Measurements from ENCODE around the gene FKBP5. TPM values are rescaled to one million over a fixed set of nuclear protein-coding genes. Genes with fewer than 3 reads are reported as not detected.

Gene FKBP5
- total and polyA plus RNA-seq, 2 of the 4 experiments (the other 2 are of a cell fraction) = 6.8 to 7.0 TPM

DNA sequence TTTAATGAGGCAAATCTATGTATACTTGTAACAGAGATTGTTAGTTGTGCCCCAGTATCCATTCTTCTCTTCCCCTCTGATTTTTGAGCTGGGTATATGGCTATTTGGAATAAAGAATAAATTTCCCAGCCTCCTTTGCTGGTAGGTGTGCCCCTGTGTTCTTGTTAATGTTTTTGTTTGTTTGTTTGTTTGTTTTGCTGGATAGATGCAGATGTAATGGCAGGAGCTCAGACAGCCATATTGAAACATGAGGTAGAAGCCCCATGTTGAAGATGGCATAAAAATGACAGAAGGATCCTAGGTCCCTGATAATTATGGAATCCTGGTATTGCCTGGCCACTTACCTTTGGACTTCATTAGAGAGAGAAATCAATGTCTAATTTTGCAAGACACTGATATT is 19.9 kb upstream of the FKBP5 start:
- Histone ChIP-seq H4K8ac (ENCODE audit: low read depth in 2 of 2, low read length in 2 of 2) (no peak overlapping the region), H2BK5ac (ENCODE audit: low read depth, low read length, poor library complexity, severe bottlenecking) (no peak overlapping the region), H2AK5ac (ENCODE audit: low read depth, low read length) (no peak overlapping the region), H3K27ac (ENCODE audit: insufficient read depth, low read length) (no peak overlapping the region), H2BK20ac (ENCODE audit: low read depth, low read length) (no peak overlapping the region), H3K56ac (ENCODE audit: extremely low read depth, insufficient read depth, low read length) (no peak overlapping the region), H2BK15ac (ENCODE audit: low read depth, low read length) (no peak overlapping the region), H2AFZ (replicated peaks; ENCODE audit: low read length, poor library complexity) (no peak overlapping the region), H3K23ac (ENCODE audit: low read depth, low read length) (no peak overlapping the region), H3K36me3 (ENCODE audit: control insufficient read depth, insufficient read depth, low read length) (no peaks in the 10 kb centered on the region), H3K14ac (replicated peaks; ENCODE audit: low read depth, low read length) (no peak overlapping the region), H3K9me1 (ENCODE audit: insufficient read depth, low read length) (no peaks in the 10 kb centered on the region), H4K5ac (ENCODE audit: low read depth, low read length) (no peak overlapping the region), H3K79me1 (ENCODE audit: low read depth in 1 of 2, low read length in 2 of 2) (no peaks in the 10 kb centered on the region), H2BK120ac (ENCODE audit: low read depth, low read length) (no peak overlapping the region), H2AK9ac (replicated peaks; ENCODE audit: low read depth, low read length, poor library complexity) (no peak overlapping the region), H3K27me3 (ENCODE audit: control insufficient read depth, insufficient read depth, low read length) (0 out of 2 replicates have a peak, but pooled peaks cover 2% of the 10 kb centered on the region), H3K4me2 (ENCODE audit: low read depth, low read length) (no peak overlapping the region), H3K18ac (ENCODE audit: low read depth, low read length) (no peak overlapping the region), H3K4me3 (ENCODE audit: insufficient read depth, low read depth, low read length) (no peak overlapping the region), H3K9me3 (ENCODE audit: control insufficient read depth, insufficient read depth, low read length) (peaks cover 1% of the 10 kb centered on the region), H4K20me1 (ENCODE audit: insufficient read depth, low read length) (no peaks in the 10 kb centered on the region), H3K4me1 (ENCODE audit: control insufficient read depth, insufficient read depth, low read length) (no peaks in the 10 kb centered on the region), H3K9ac (ENCODE audit: low read depth, low read length) (no peak overlapping the region), H3K4ac (ENCODE audit: low read depth, low read length) (no peak overlapping the region), H4K91ac (ENCODE audit: insufficient read depth, low read depth, low read length) (no peak overlapping the region)
- no peak for ATAC-seq (ENCODE audit: low read depth)
- TF ChIP-seq CHD1 (IDR thresholded peaks at IDR 0.05; ENCODE audit: low read depth, low read length) (no peak), MAZ (IDR thresholded peaks at IDR 0.05; ENCODE audit: borderline replicate concordance, low read depth, low read length) (no peak), NFE2L2 (IDR thresholded peaks at IDR 0.05; ENCODE audit: low read depth, low read length) (no peak), MXI1 (IDR thresholded peaks at IDR 0.05; ENCODE audit: borderline replicate concordance, low read depth, low read length) (no peak), MAFK (IDR thresholded peaks at IDR 0.05; ENCODE audit: low read depth, low read length) (no peak), CEBPB (IDR thresholded peaks at IDR 0.05; ENCODE audit: low read depth, low read length) (no peak), RCOR1 (IDR thresholded peaks at IDR 0.05; ENCODE audit: insufficient replicate concordance, low read length) (no peak), FOS (IDR thresholded peaks at IDR 0.05; ENCODE audit: low read depth, low read length) (no peak), BHLHE40 (IDR thresholded peaks at IDR 0.05; ENCODE audit: low read depth, low read length) (no peak), RAD21 (IDR thresholded peaks at IDR 0.05; ENCODE audit: low read length) (no peak), POLR2A (IDR thresholded peaks at IDR 0.05; ENCODE audit: low read depth, low read length) (no peak), RFX5 (IDR thresholded peaks at IDR 0.05; ENCODE audit: low read depth, low read length) (no peak), SMC3 (IDR thresholded peaks at IDR 0.05; ENCODE audit: low read depth, low read length) (no peak)
- TF ChIP-seq, protein P1, sequence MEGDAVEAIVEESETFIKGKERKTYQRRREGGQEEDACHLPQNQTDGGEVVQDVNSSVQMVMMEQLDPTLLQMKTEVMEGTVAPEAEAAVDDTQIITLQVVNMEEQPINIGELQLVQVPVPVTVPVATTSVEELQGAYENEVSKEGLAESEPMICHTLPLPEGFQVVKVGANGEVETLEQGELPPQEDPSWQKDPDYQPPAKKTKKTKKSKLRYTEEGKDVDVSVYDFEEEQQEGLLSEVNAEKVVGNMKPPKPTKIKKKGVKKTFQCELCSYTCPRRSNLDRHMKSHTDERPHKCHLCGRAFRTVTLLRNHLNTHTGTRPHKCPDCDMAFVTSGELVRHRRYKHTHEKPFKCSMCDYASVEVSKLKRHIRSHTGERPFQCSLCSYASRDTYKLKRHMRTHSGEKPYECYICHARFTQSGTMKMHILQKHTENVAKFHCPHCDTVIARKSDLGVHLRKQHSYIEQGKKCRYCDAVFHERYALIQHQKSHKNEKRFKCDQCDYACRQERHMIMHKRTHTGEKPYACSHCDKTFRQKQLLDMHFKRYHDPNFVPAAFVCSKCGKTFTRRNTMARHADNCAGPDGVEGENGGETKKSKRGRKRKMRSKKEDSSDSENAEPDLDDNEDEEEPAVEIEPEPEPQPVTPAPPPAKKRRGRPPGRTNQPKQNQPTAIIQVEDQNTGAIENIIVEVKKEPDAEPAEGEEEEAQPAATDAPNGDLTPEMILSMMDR (conservative IDR thresholded peaks at IDR 0.05; ENCODE audit: low read depth, low read length) = no peak
- TF ChIP-seq, protein P2, sequence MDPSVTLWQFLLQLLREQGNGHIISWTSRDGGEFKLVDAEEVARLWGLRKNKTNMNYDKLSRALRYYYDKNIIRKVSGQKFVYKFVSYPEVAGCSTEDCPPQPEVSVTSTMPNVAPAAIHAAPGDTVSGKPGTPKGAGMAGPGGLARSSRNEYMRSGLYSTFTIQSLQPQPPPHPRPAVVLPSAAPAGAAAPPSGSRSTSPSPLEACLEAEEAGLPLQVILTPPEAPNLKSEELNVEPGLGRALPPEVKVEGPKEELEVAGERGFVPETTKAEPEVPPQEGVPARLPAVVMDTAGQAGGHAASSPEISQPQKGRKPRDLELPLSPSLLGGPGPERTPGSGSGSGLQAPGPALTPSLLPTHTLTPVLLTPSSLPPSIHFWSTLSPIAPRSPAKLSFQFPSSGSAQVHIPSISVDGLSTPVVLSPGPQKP (IDR thresholded peaks at IDR 0.05; ENCODE audit: borderline replicate concordance, low read depth, low read length) = no peak
- TF ChIP-seq, protein P3, sequence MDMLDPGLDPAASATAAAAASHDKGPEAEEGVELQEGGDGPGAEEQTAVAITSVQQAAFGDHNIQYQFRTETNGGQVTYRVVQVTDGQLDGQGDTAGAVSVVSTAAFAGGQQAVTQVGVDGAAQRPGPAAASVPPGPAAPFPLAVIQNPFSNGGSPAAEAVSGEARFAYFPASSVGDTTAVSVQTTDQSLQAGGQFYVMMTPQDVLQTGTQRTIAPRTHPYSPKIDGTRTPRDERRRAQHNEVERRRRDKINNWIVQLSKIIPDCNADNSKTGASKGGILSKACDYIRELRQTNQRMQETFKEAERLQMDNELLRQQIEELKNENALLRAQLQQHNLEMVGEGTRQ (IDR thresholded peaks at IDR 0.05; ENCODE audit: low read depth, low read length) = no peak
- dilution Hi-C loops (cut with HindIII; ENCODE audit: low sequenced_read_pairs, unreplicated experiment) (no loop called here), intact Hi-C loops (cut with micrococcal nuclease) (no loop called here), in situ Hi-C loops (cut with MboI; ENCODE audit: low sequenced_read_pairs) (no loop called here)
- POLR2A ChIA-PET (ENCODE audit: unreplicated experiment) = interaction anchor here (0.6 kb wide), 1 partner anchor 11 kb away, joined by 3 read pairs; no protein-coding TSS in a partner anchor
- CTCF ChIA-PET = no interaction called here
- DNase-seq = no peak
- BruUV-seq (replicated peaks) = no TSS peak
